Fibroblast of lung (primary cell): ENCODE measurements around the gene ZNF22. TPM values are rescaled to one million over a fixed set of nuclear protein-coding genes. Genes with fewer than 3 reads are reported as not detected.

ENCODE experiments used
- DNase-seq, 2 donors: peaks; one replicate each; pipeline versions ENCODE4 v3.0.0 to v3.0.0-alpha.2; 2010; ENCODE audit warnings: low read depth in 2 of 2
- H2AFZ ChIP-seq: 2 replicates; pipeline ENCODE4 v1.5.1; 2012; ENCODE audit warnings: low read length, control low read depth, inconsistent platforms
- H3K27ac ChIP-seq: 2 replicates; pipeline ENCODE4 v1.5.1; 2011; ENCODE audit warnings: low read length, control low read depth; ENCODE audit not compliant: insufficient read depth
- H3K27me3 ChIP-seq: 2 replicates; pipeline ENCODE4 v1.5.1; 2011; ENCODE audit warnings: mild to moderate bottlenecking, low read length; ENCODE audit not compliant: control insufficient read depth, insufficient read depth
- H3K36me3 ChIP-seq: 2 replicates; pipeline ENCODE4 v1.5.1; 2011; ENCODE audit warnings: low read length; ENCODE audit not compliant: control insufficient read depth, insufficient read depth
- H3K4me1 ChIP-seq: 2 replicates; pipeline ENCODE4 v1.5.1; 2011; ENCODE audit warnings: low read length; ENCODE audit not compliant: control insufficient read depth, insufficient read depth; ENCODE audit errors: extremely low read depth
- H3K4me2 ChIP-seq: 2 replicates; pipeline ENCODE4 v1.5.1; 2011; ENCODE audit warnings: low read length, control low read depth; ENCODE audit not compliant: insufficient read depth; ENCODE audit errors: extremely low read depth
- H3K4me3 ChIP-seq, 4 experiments: fragments of 200-600 bp in 1 of 4; sonication (generic) in 1 of 4; replicated peaks in 1 of 4; 2 replicates each; pipeline ENCODE4 v1.5.1; 2011 to 2016; ENCODE audit warnings: low read length in 4 of 4, low read depth in 3 of 4, mild to moderate bottlenecking in 3 of 4, control low read depth in 2 of 4, inconsistent platforms in 1 of 4, mixed read lengths in 1 of 4; ENCODE audit not compliant: insufficient read depth in 1 of 4; ENCODE audit errors: control extremely low read depth in 1 of 4
- H3K79me2 ChIP-seq: 2 replicates; pipeline ENCODE4 v1.5.1; 2012; ENCODE audit warnings: mild to moderate bottlenecking, low read length, inconsistent platforms; ENCODE audit not compliant: control insufficient read depth, insufficient read depth
- H3K9ac ChIP-seq: 2 replicates; pipeline ENCODE4 v1.5.1; 2011; ENCODE audit warnings: mild to moderate bottlenecking, low read length, control low read depth; ENCODE audit not compliant: insufficient read depth
- H3K9me3 ChIP-seq: 2 replicates; pipeline ENCODE4 v1.5.1; 2012; ENCODE audit warnings: low read depth, low read length; ENCODE audit not compliant: control insufficient read depth, insufficient read depth
- H4K20me1 ChIP-seq: 2 replicates; pipeline ENCODE4 v1.5.1; 2011; ENCODE audit warnings: low read length; ENCODE audit not compliant: control insufficient read depth, insufficient read depth; ENCODE audit errors: extremely low read depth
- CTCF ChIP-seq, 2 donors: IDR thresholded peaks in 1 of 2; conservative IDR thresholded peaks in 1 of 2; 1 replicate in 1 of 2; 2 replicates in 1 of 2; pipeline ENCODE4 v1.5.1; 2011 to 2012; ENCODE audit warnings: low read length in 2 of 2, control low read depth in 1 of 2, inconsistent platforms in 1 of 2, low read depth in 1 of 2, mild to moderate bottlenecking in 1 of 2
- EZH2 ChIP-seq: IDR thresholded peaks from 2 replicates; pipeline ENCODE4 v1.5.1; 2012; ENCODE audit warnings: low read length, control low read depth, mild to moderate bottlenecking; ENCODE audit errors: missing control alignments
- polyA plus RNA-seq, 2 donors: library from polyadenylated mRNA; depleted of rRNA in 1 of 2; stranded (reverse) in 1 of 2; unstranded in 1 of 2; fragments of >200 nt; gene quantifications; 2 replicates each; pipeline ENCODE4 v1.2.1, GENCODE V29; 2011 to 2012; ENCODE audit warnings: missing spikeins in 1 of 2
- total RNA-seq: library from RNA; depleted of rRNA; stranded (reverse); fragments of >200 nt; gene quantifications from 2 replicates; pipeline ENCODE4 v1.2.1, GENCODE V29; 2014

ZNF22 gene
- total and polyA plus RNA-seq, 2 donors (not counting 1 experiment from before 2014, with no cell fraction given): 16.0 to 23.0 TPM

- no peaks in the 10 kb centered on the region for H3K79me2 ChIP-seq
- peak; percentile 63 to 78 for DNase-seq
- H3K4me2 ChIP-seq: no peak overlapping the region
- H2AFZ ChIP-seq: no peak overlapping the region
- H3K27me3 ChIP-seq: no peaks in the 10 kb centered on the region
- H3K4me3 ChIP-seq: no peak overlapping the region
- no peaks in the 10 kb centered on the region for H3K9me3 ChIP-seq
- no peaks in the 10 kb centered on the region for H3K36me3 ChIP-seq
- no peaks in the 10 kb centered on the region for H4K20me1 ChIP-seq
- TF ChIP-seq CTCF (conservative IDR thresholded peaks at IDR 0.05 in 1 of 2, IDR thresholded peaks at IDR 0.05 in 1 of 2; ENCODE audit: low read depth in 1 of 2, low read length in 2 of 2): no peak
- TF ChIP-seq EZH2: no peak
- H3K9ac ChIP-seq: no peak overlapping the region
- peaks cover 14% of the 10 kb centered on the region for H3K4me1 ChIP-seq
- H3K27ac ChIP-seq: no peak overlapping the region
These were observed 14.1 kb upstream of the ZNF22 start for GRCh38 chr10:44986670-44987069.

GRCh38 chr10:44988957-44989585 lies 11.7 kb upstream of the ZNF22 start:
- Histone ChIP-seq H3K79me2 (no peaks in the 10 kb centered on the region), H4K20me1 (no peaks in the 10 kb centered on the region), H3K9me3 (no peaks in the 10 kb centered on the region)

More at GRCh38 chr10:44988957-44989585, 11.7 kb upstream of the ZNF22 start:
- no peak overlapping the region for H3K9ac ChIP-seq
- H3K4me1 ChIP-seq: peaks cover 11% of the 10 kb centered on the region
- no peak overlapping the region for H3K27ac ChIP-seq
- H2AFZ ChIP-seq: no peak overlapping the region
- TF ChIP-seq CTCF (conservative IDR thresholded peaks at IDR 0.05 in 1 of 2, IDR thresholded peaks at IDR 0.05 in 1 of 2; ENCODE audit: low read depth in 1 of 2, low read length in 2 of 2) (no peak), EZH2 (no peak)
- H3K27me3 ChIP-seq: no peaks in the 10 kb centered on the region
- no peak overlapping the region for H3K4me3 ChIP-seq
- no peak overlapping the region for H3K4me2 ChIP-seq
- no peaks in the 10 kb centered on the region for H3K36me3 ChIP-seq
- no peak for DNase-seq
